Rectal smooth muscle tissue (tissue), 1 donor: Measurements from ENCODE around the gene FFAR1.
"Not testable (repeated sequence)": the region's sequence is repeated elsewhere in the genome, so short reads cannot be mapped to it uniquely, and the experiment has no call there.

Experiments
- H3K27ac ChIP-seq: one replicate; pipeline ENCODE4 v1.7.0; 2013; ENCODE audit warnings: low read depth, low read length, inconsistent platforms
- H3K27me3 ChIP-seq: one replicate; pipeline ENCODE4 v1.7.0; 2013; ENCODE audit warnings: low read length; ENCODE audit not compliant: control insufficient read depth, insufficient read depth
- H3K36me3 ChIP-seq: one replicate; pipeline ENCODE4 v1.7.0; 2013; ENCODE audit warnings: low read length; ENCODE audit not compliant: control insufficient read depth, insufficient read depth
- H3K4me1 ChIP-seq: one replicate; pipeline ENCODE4 v1.7.0; 2013; ENCODE audit warnings: low read length; ENCODE audit not compliant: control insufficient read depth, insufficient read depth
- H3K4me3 ChIP-seq: one replicate; pipeline ENCODE4 v1.7.0; 2013; ENCODE audit warnings: low read length
- H3K9ac ChIP-seq: one replicate; pipeline ENCODE4 v1.7.0; 2013; ENCODE audit warnings: low read length

The FFAR1 gene

GRCh38 chr19:35349614-35350521 is 2.2 kb downstream of the FFAR1 start:
- no peaks in the 10 kb centered on the region for H3K4me1 ChIP-seq
- H3K4me3 ChIP-seq, result no peak overlapping the region
- no peaks in the 10 kb centered on the region for H3K36me3 ChIP-seq
- H3K9ac ChIP-seq, result no peak overlapping the region
- H3K27me3 ChIP-seq, result no peaks in the 10 kb centered on the region
- H3K27ac ChIP-seq, result no peak overlapping the region

- H3K36me3 ChIP-seq, result no peaks in the 10 kb centered on the region
- H3K4me1 ChIP-seq, result no peaks in the 10 kb centered on the region
- no peak overlapping the region for H3K9ac ChIP-seq
- no peak overlapping the region for H3K27ac ChIP-seq
- H3K27me3 ChIP-seq, result no peaks in the 10 kb centered on the region
- H3K4me3 ChIP-seq, result no peak overlapping the region
These were observed 2.9 kb downstream of the FFAR1 start for GRCh38 chr19:35350591-35350990.

- Histone ChIP-seq H3K9ac (no peak overlapping the region), H3K36me3 (no peaks in the 10 kb centered on the region), H3K27me3 (no peaks in the 10 kb centered on the region), H3K27ac (no peak overlapping the region), H3K4me1 (no peaks in the 10 kb centered on the region), H3K4me3 (no peak overlapping the region)
These were observed 3.9 kb downstream of the FFAR1 start for GRCh38 chr19:35351411-35352176.

GRCh38 chr19:35352177-35352447 is 4.4 kb downstream of the FFAR1 start:
- Histone ChIP-seq H3K27me3 (no peaks in the 10 kb centered on the region), H3K4me3 (no peak overlapping the region), H3K27ac (no peak overlapping the region), H3K4me1 (no peaks in the 10 kb centered on the region), H3K9ac (no peak overlapping the region), H3K36me3 (no peaks in the 10 kb centered on the region)

- Histone ChIP-seq H3K9ac (no peak overlapping the region), H3K36me3 (no peaks in the 10 kb centered on the region), H3K4me3 (no peak overlapping the region), H3K4me1 (no peaks in the 10 kb centered on the region), H3K27ac (no peak overlapping the region), H3K27me3 (peaks cover 2% of the 10 kb centered on the region)
These were observed 5.0 kb downstream of the FFAR1 start for GRCh38 chr19:35352448-35353304.

- Histone ChIP-seq H3K36me3 (no peaks in the 10 kb centered on the region), H3K9ac (no peak overlapping the region), H3K4me3 (no peak overlapping the region), H3K27me3 (peaks cover 2% of the 10 kb centered on the region), H3K27ac (no peak overlapping the region), H3K4me1 (no peaks in the 10 kb centered on the region)
These were observed 5.9 kb downstream of the FFAR1 start for GRCh38 chr19:35353635-35354034.

GRCh38 chr19:35354898-35355297 is 7.2 kb downstream of the FFAR1 start:
- H3K4me3 ChIP-seq, result no peak overlapping the region
- H3K36me3 ChIP-seq, result no peaks in the 10 kb centered on the region
- no peaks in the 10 kb centered on the region for H3K4me1 ChIP-seq
- no peak overlapping the region for H3K9ac ChIP-seq
- peaks cover 2% of the 10 kb centered on the region for H3K27me3 ChIP-seq
- no peak overlapping the region for H3K27ac ChIP-seq

GRCh38 chr19:35355791-35356460 is 8.2 kb downstream of the FFAR1 start:
- H3K27ac ChIP-seq, result no peak overlapping the region
- H3K4me1 ChIP-seq, result no peaks in the 10 kb centered on the region
- no peaks in the 10 kb centered on the region for H3K36me3 ChIP-seq
- H3K9ac ChIP-seq, result no peak overlapping the region
- peaks cover 2% of the 10 kb centered on the region for H3K27me3 ChIP-seq
- no peak overlapping the region for H3K4me3 ChIP-seq

- Histone ChIP-seq H3K27ac (no peak within 1 kb of the TSS), H3K27me3 (peaks cover 3% of the 10 kb centered on the region), H3K9ac (no peak within 1 kb of the TSS), H3K4me1 (no peaks in the 10 kb centered on the region), H3K4me3 (no peak within 1 kb of the TSS), H3K36me3 (no peaks in the 10 kb centered on the region)
These were observed 10.3 kb downstream of the FFAR1 start, which contains the start of gene FFAR3 for GRCh38 chr19:35357867-35358573. TSS of gene FFAR3 (plus strand) at chr19:35358460. CDS start at chr19:35358891, 431 bp downstream.

- H3K27ac ChIP-seq, H3K4me3 ChIP-seq, H3K36me3 ChIP-seq, H3K9ac ChIP-seq, H3K27me3 ChIP-seq, H3K4me1 ChIP-seq: not testable (repeated sequence)
These were observed 11.1 kb downstream of the FFAR1 start for GRCh38 chr19:35358834-35359233.

GRCh38 chr19:35359395-35359794 is 11.7 kb downstream of the FFAR1 start:
- H3K27ac ChIP-seq, H3K4me1 ChIP-seq, H3K9ac ChIP-seq, H3K4me3 ChIP-seq, H3K36me3 ChIP-seq, H3K27me3 ChIP-seq: not testable (repeated sequence)
